HepG2 (cell line): ENCODE results near the gene SMIM36. TPM values are rescaled to one million over a fixed set of nuclear protein-coding genes. Genes with fewer than 3 reads are reported as not detected.

Experiments
- ATAC-seq: fragments of 200-7000 bp; cut with Tn5 transposase; 3 replicates; pipeline ENCODE4 v1.9.1; 2020; ENCODE audit warnings: mild to moderate bottlenecking, moderate library complexity
- BruUV-seq: library from RNA; stranded (reverse); fragments of 400-500 nt; replicated peaks from 2 replicates; lab custom pipeline; 2021; lab: Mats Ljungman, UMichigan
- CTCF ChIA-PET: fragments of 300-600 bp; formaldehyde crosslinking; extraction: SDS; loops from one replicate; lab custom pipeline; 2021; ENCODE audit warnings: low total read pairs, inconsistent platforms, low intra/inter-chr PET ratio; lab: Yijun Ruan, JAX
- POLR2A ChIA-PET: fragments of 350-600 bp; sonication (Branson Sonifier 250); formaldehyde crosslinking; loops from one replicate; lab custom pipeline; 2020; ENCODE audit warnings: antibody characterized with exemption, inconsistent platforms; lab: Yijun Ruan, JAX
- DNase-seq: peaks from one replicate; pipeline ENCODE4 v3.0.0-alpha.2; 2015; ENCODE audit warnings: low spot score
- FAIRE-seq: peaks from 3 replicates; lab custom pipeline; 2011; peaks lifted over from hg19 to GRCh38; lab: Jason Lieb, UNC
- H2AFZ ChIP-seq: one replicate; pipeline ENCODE4 v1.6.1; 2011; ENCODE audit warnings: low read length, inconsistent platforms
- H3K27ac ChIP-seq: fragments of 300-600 bp; 3 replicates; pipeline ENCODE4 v1.8.0; 2011; ENCODE audit warnings: mixed run types, mild to moderate bottlenecking, mixed read lengths, low read length, inconsistent platforms; ENCODE audit not compliant: insufficient read depth; ENCODE audit errors: extremely low read length
- H3K27me3 ChIP-seq, 2 experiments: fragments of 200-600 bp in 1 of 2; 2 replicates in 1 of 2; 3 replicates in 1 of 2; pipeline versions ENCODE4 v1.6.0 to v1.8.0; 2011; ENCODE audit warnings: low read length in 2 of 2, mild to moderate bottlenecking in 2 of 2, moderate library complexity in 2 of 2, inconsistent platforms in 1 of 2; ENCODE audit not compliant: insufficient read depth in 2 of 2, control insufficient read depth in 1 of 2
- H3K36me3 ChIP-seq, 2 experiments: fragments of 200-600 bp in 1 of 2; replicated peaks in 1 of 2; 2 replicates in 1 of 2; 3 replicates in 1 of 2; pipeline versions ENCODE4 v1.5.1 to v1.8.0; 2011; ENCODE audit warnings: low read length in 2 of 2, inconsistent platforms in 1 of 2; ENCODE audit not compliant: insufficient read depth in 2 of 2, control insufficient read depth in 1 of 2
- H3K4me1 ChIP-seq: 2 replicates; pipeline ENCODE4 v1.5.1; 2012; ENCODE audit warnings: low read length, inconsistent platforms; ENCODE audit not compliant: insufficient read depth
- H3K4me2 ChIP-seq: 2 replicates; pipeline ENCODE4 v1.6.0; 2011; ENCODE audit warnings: low read depth, low read length, inconsistent platforms
- H3K4me3 ChIP-seq, 3 experiments: fragments of 200-600 bp in 1 of 3; sonication (generic), shearing (Covaris generic) in 1 of 3; replicated peaks in 1 of 3; 2 replicates each; pipeline ENCODE4 v1.5.1; 2011 to 2016; ENCODE audit warnings: low read length in 3 of 3, inconsistent platforms in 2 of 3, low read depth in 2 of 3, mild to moderate bottlenecking in 2 of 3, control low read depth in 1 of 3, mixed read lengths in 1 of 3; ENCODE audit not compliant: insufficient read depth in 1 of 3
- H3K79me2 ChIP-seq: one replicate; pipeline ENCODE4 v1.6.1; 2011; ENCODE audit warnings: low read length, inconsistent platforms; ENCODE audit not compliant: insufficient read depth
- H3K9ac ChIP-seq: 2 replicates; pipeline ENCODE4 v1.6.0; 2011; ENCODE audit warnings: mild to moderate bottlenecking, low read depth, low read length, inconsistent platforms; ENCODE audit not compliant: insufficient read depth
- H3K9me3 ChIP-seq: 2 replicates; pipeline ENCODE4 v1.5.1; 2012; ENCODE audit warnings: mild to moderate bottlenecking, low read length
- H4K20me1 ChIP-seq: 2 replicates; pipeline ENCODE4 v1.6.0; 2011; ENCODE audit warnings: inconsistent platforms, mild to moderate bottlenecking, low read length, moderate library complexity; ENCODE audit not compliant: insufficient read depth
- CAMTA2 ChIP-seq: sonication (generic); formaldehyde crosslinking; IDR thresholded peaks from 2 replicates; pipeline ENCODE4 v1.4.0; 2020; ENCODE audit warnings: mild to moderate bottlenecking, missing genetic modification reagents, borderline replicate concordance
- GTF2F1 ChIP-seq: fragments of 150-350 bp; IDR thresholded peaks from 2 replicates; pipeline ENCODE4 v1.6.1; 2014; ENCODE audit warnings: low read length
- HOXA9 ChIP-seq: sonication (generic); formaldehyde crosslinking; IDR thresholded peaks from 2 replicates; pipeline ENCODE4 v1.8.1; 2022; ENCODE audit warnings: missing genetic modification reagents, mild to moderate bottlenecking, moderate library complexity, borderline replicate concordance
- PHF8 ChIP-seq: sonication (generic); formaldehyde crosslinking; IDR thresholded peaks from 2 replicates; pipeline ENCODE4 v1.5.0; 2020; ENCODE audit warnings: missing genetic modification reagents
- POLR2G ChIP-seq: fragments of 200-400 bp; formaldehyde crosslinking; IDR thresholded peaks from 2 replicates; pipeline ENCODE4 v1.6.1; 2018; ENCODE audit warnings: mild to moderate bottlenecking, low read depth, low read length, moderate library complexity
- RARA ChIP-seq: IDR thresholded peaks from 2 replicates; pipeline ENCODE4 v1.6.1; 2016; ENCODE audit warnings: missing genetic modification reagents, missing compliant biosample characterization
- RBM22 ChIP-seq: fragments of 200-400 bp; formaldehyde crosslinking; optimal IDR thresholded peaks from 2 replicates; pipeline ENCODE3; 2017; ENCODE audit warnings: mild to moderate bottlenecking, low read length, moderate library complexity
- SATB2 ChIP-seq: sonication (generic); formaldehyde crosslinking; IDR thresholded peaks from 2 replicates; pipeline ENCODE4 v1.5.0; 2020; ENCODE audit warnings: missing genetic modification reagents
- YEATS4 ChIP-seq: sonication (generic); formaldehyde crosslinking; IDR thresholded peaks from 2 replicates; pipeline ENCODE4 v1.4.0; 2020; ENCODE audit warnings: missing genetic modification reagents, borderline replicate concordance
- ZBTB1 ChIP-seq: sonication (generic); formaldehyde crosslinking; IDR thresholded peaks from 2 replicates; pipeline ENCODE4 v1.4.0; 2020; ENCODE audit warnings: missing genetic modification reagents, borderline replicate concordance
- ZC3H13 ChIP-seq: sonication (generic); formaldehyde crosslinking; IDR thresholded peaks from 2 replicates; pipeline ENCODE4 v1.8.1; 2023; ENCODE audit warnings: mild to moderate bottlenecking, missing genetic modification reagents, moderate library complexity
- ZNF224 ChIP-seq: sonication (generic); formaldehyde crosslinking; IDR thresholded peaks from 2 replicates; pipeline ENCODE4 v1.5.0; 2020; ENCODE audit warnings: mild to moderate bottlenecking, missing genetic modification reagents
- ZNF232 ChIP-seq: sonication (generic); formaldehyde crosslinking; IDR thresholded peaks from 2 replicates; pipeline ENCODE4 v1.4.0; 2020; ENCODE audit warnings: missing genetic modification reagents, borderline replicate concordance
- ZNF383 ChIP-seq: sonication (generic); formaldehyde crosslinking; IDR thresholded peaks from 2 replicates; pipeline ENCODE4 v1.4.0; 2020; ENCODE audit warnings: missing genetic modification reagents, mild to moderate bottlenecking, borderline replicate concordance
- ZNF431 ChIP-seq: sonication (generic); formaldehyde crosslinking; IDR thresholded peaks from 2 replicates; pipeline ENCODE4 v1.9.0; 2022; ENCODE audit warnings: missing genetic modification reagents, low read depth, mild to moderate bottlenecking, borderline replicate concordance
- ZNF629 ChIP-seq: sonication (generic); formaldehyde crosslinking; conservative IDR thresholded peaks from 2 replicates; pipeline ENCODE4 v1.5.0; 2020; ENCODE audit warnings: missing genetic modification reagents
- ZNF704 ChIP-seq: sonication (generic); formaldehyde crosslinking; IDR thresholded peaks from 2 replicates; pipeline ENCODE4 v1.8.1; 2023; ENCODE audit warnings: mild to moderate bottlenecking, inconsistent platforms, moderate library complexity, missing genetic modification reagents, borderline replicate concordance
- ZNF883 ChIP-seq: sonication (generic); formaldehyde crosslinking; IDR thresholded peaks from 2 replicates; pipeline ENCODE4 v1.5.1; 2020; ENCODE audit warnings: mild to moderate bottlenecking, missing genetic modification reagents; ENCODE audit errors: not compliant biosample characterization
- WGBS: methylation state at CpG from one replicate; pipeline ENCODE4 v1.1.6; 2017; ENCODE audit warnings: low lambda C conversion rate; 5-methylcytosine and 5-hydroxymethylcytosine counted together
- in situ Hi-C: cut with HindIII; loops from 2 replicates; pipeline ENCODE4 v1.10.0; 2017; ENCODE audit warnings: low pct_unique_long_range_greater_than_20kb; ENCODE audit not compliant: extremely low pct_ligation_motif_present
- intact Hi-C: fragments of 100-400 bp; cut with micrococcal nuclease; formaldehyde crosslinking; loops from one replicate; pipeline ENCODE4 v1.10.0; 2022; ENCODE audit not compliant: unreplicated experiment
- polyA plus RNA-seq, 8 experiments: library from polyadenylated mRNA; depleted of rRNA in 3 of 8; stranded (reverse) in 7 of 8; unstranded in 1 of 8; fragments of >200 nt; fragmentation: Illumina TruSeq in 4 of 8; extraction: Trizol in 4 of 8; gene quantifications; 2 replicates each; pipeline versions ENCODE4 v1.2.1 to v1.2.3, GENCODE V29; 2011 to 2016; ENCODE audit warnings: low read depth in 4 of 8, missing spikeins in 1 of 8, mixed read lengths in 1 of 8; ENCODE audit not compliant: insufficient read depth in 1 of 8
- total RNA-seq, 5 experiments: library from RNA; depleted of rRNA; stranded (reverse); fragments of >200 nt; fragmentation: Illumina TruSeq; extraction: Trizol; gene quantifications; 2 replicates each; pipeline ENCODE4 v1.2.3, GENCODE V29; 2016; ENCODE audit warnings: low read depth in 1 of 5
- TF ChIP-seq, protein P1 (sequence below): IDR thresholded peaks from 2 replicates; pipeline ENCODE4 v1.6.1; 2012; ENCODE audit warnings: low read depth, low read length, improper control_type of control experiment
- TF ChIP-seq, protein P2 (sequence below), 2 experiments: IDR thresholded peaks; 2 replicates each; pipeline ENCODE4 v1.6.1; 2011 to 2012; ENCODE audit warnings: low read length in 2 of 2, borderline replicate concordance in 1 of 2, low read depth in 1 of 2, mild to moderate bottlenecking in 1 of 2, moderate library complexity in 1 of 2

Gene SMIM36
- total and polyA plus RNA-seq, 2 of the 13 experiments (the other 11 are each of a cell fraction or from before 2014, with no cell fraction given), result not detected

DNA sequence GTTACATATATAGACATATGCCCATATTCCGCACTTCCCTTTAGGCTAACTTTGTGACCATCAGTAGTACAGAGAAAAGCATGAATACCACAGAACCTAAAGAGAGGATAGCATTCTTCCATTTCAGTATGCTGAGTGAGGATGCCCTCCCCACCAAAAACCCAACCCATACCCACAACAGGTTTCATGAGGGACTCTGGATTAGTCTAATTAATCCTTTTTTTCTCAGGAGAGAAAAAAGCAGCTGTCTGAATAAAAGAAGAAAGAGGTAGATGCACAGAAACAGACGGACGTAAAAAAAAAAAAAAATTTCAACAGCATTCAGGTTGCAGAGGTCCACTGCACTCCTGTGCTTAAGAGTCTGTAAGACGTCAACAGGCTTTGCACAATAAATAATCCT lies 96.3 kb downstream of the SMIM36 start:
- H3K4me1 ChIP-seq, result peaks cover 100% of the 10 kb centered on the region
- H4K20me1 ChIP-seq, result no peaks in the 10 kb centered on the region
- H3K27ac ChIP-seq, result no peak overlapping the region
- ChIA-PET CTCF (no interaction called here), POLR2A (no interaction called here)
- no peak overlapping the region for H3K4me3 ChIP-seq
- no peak overlapping the region for H2AFZ ChIP-seq
- no peak overlapping the region for H3K9ac ChIP-seq
- BruUV-seq, result no TSS peak
- in situ Hi-C loops, result no loop called here
- peaks cover 16 to 74% of the 10 kb centered on the region in 2 experiments for H3K36me3 ChIP-seq
- 94% methylated on average over 4 of the region's 4 CpGs for WGBS
- FAIRE-seq (no peak), ATAC-seq (no peak), DNase-seq (no peak)
- H3K4me2 ChIP-seq, result peak overlapping the region; percentile 30
- H3K27me3 ChIP-seq, result no peaks in the 10 kb centered on the region
- peaks cover 79% of the 10 kb centered on the region for H3K79me2 ChIP-seq
- H3K9me3 ChIP-seq, result no peaks in the 10 kb centered on the region
- TF ChIP-seq ZNF704 (CRISPR knock-in tag) (no peak), ZNF383 (CRISPR knock-in tag) (no peak), ZBTB1 (CRISPR knock-in tag) (no peak), ZNF883 (CRISPR knock-in tag) (no peak), ZNF431 (CRISPR knock-in tag) (no peak), HOXA9 (no peak), ZNF224 (CRISPR knock-in tag) (no peak), RARA (CRISPR knock-in tag) (no peak), SATB2 (no peak), ZNF232 (no peak), CAMTA2 (CRISPR knock-in tag) (no peak), POLR2G (peak; percentile 50; the same call in 1 of the 2 replicates), GTF2F1 (no peak), ZNF629 (CRISPR knock-in tag) (no peak), ZC3H13 (no peak), YEATS4 (CRISPR knock-in tag) (0 out of 2 replicates have a peak, but pooled peaks have one; percentile 12), PHF8 (CRISPR knock-in tag) (no peak), RBM22 (peak; percentile 76)
- TF ChIP-seq, protein P1, sequence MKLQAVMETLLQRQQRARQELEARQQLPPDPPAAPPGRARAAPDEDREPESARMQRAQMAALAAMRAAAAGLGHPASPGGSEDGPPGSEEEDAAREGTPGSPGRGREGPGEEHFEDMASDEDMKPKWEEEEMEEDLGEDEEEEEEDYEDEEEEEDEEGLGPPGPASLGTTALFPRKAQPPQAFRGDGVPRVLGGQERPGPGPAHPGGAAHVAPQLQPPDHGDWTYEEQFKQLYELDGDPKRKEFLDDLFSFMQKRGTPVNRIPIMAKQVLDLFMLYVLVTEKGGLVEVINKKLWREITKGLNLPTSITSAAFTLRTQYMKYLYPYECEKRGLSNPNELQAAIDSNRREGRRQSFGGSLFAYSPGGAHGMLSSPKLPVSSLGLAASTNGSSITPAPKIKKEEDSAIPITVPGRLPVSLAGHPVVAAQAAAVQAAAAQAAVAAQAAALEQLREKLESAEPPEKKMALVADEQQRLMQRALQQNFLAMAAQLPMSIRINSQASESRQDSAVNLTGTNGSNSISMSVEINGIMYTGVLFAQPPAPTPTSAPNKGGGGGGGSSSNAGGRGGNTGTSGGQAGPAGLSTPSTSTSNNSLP, result no peak
- TF ChIP-seq, protein P2, sequence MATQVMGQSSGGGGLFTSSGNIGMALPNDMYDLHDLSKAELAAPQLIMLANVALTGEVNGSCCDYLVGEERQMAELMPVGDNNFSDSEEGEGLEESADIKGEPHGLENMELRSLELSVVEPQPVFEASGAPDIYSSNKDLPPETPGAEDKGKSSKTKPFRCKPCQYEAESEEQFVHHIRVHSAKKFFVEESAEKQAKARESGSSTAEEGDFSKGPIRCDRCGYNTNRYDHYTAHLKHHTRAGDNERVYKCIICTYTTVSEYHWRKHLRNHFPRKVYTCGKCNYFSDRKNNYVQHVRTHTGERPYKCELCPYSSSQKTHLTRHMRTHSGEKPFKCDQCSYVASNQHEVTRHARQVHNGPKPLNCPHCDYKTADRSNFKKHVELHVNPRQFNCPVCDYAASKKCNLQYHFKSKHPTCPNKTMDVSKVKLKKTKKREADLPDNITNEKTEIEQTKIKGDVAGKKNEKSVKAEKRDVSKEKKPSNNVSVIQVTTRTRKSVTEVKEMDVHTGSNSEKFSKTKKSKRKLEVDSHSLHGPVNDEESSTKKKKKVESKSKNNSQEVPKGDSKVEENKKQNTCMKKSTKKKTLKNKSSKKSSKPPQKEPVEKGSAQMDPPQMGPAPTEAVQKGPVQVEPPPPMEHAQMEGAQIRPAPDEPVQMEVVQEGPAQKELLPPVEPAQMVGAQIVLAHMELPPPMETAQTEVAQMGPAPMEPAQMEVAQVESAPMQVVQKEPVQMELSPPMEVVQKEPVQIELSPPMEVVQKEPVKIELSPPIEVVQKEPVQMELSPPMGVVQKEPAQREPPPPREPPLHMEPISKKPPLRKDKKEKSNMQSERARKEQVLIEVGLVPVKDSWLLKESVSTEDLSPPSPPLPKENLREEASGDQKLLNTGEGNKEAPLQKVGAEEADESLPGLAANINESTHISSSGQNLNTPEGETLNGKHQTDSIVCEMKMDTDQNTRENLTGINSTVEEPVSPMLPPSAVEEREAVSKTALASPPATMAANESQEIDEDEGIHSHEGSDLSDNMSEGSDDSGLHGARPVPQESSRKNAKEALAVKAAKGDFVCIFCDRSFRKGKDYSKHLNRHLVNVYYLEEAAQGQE (IDR thresholded peaks at IDR 0.05; ENCODE audit: borderline replicate concordance in 1 of 2, low read depth in 1 of 2, low read length in 2 of 2), result no peak
- intact Hi-C loops, result no loop called here
